GM10248 (cell line): Measurements from ENCODE around the gene SF1.

Experiments used
- CTCF ChIA-PET: fragments of 300-600 bp; sonication (Branson Sonifier 250); formaldehyde crosslinking; extraction: SDS; loops from one replicate; lab custom pipeline; 2021; ENCODE audit warnings: antibody characterized with exemption; lab: Yijun Ruan, JAX
- POLR2A ChIA-PET: fragments of 350-650 bp; sonication (Branson Sonifier 250); formaldehyde crosslinking; extraction: SDS; loops from one replicate; lab custom pipeline; 2020; ENCODE audit warnings: antibody characterized with exemption; lab: Yijun Ruan, JAX
- DNase-seq: peaks from one replicate; pipeline ENCODE4 v3.0.0; 2012; ENCODE audit errors: extremely low spot score
- CTCF ChIP-seq: IDR thresholded peaks from 2 replicates; pipeline ENCODE4 v1.5.1; 2012; ENCODE audit warnings: mild to moderate bottlenecking, low read depth; ENCODE audit errors: extremely low read depth, missing control alignments, control extremely low read depth

The SF1 gene

GRCh38 chr11:64742889-64743590 lies 35.3 kb downstream of the SF1 start:
- ChIA-PET CTCF (interaction anchor here (1.0 to 5.2 kb wide), 21 partner anchors 9 to 411 kb away, joined by 3 to 50 read pairs (median 4); no protein-coding TSS in a partner anchor), POLR2A (no interaction called here)
- DNase-seq = peak; percentile 92
- TF ChIP-seq CTCF = peak; percentile 74

DNA sequence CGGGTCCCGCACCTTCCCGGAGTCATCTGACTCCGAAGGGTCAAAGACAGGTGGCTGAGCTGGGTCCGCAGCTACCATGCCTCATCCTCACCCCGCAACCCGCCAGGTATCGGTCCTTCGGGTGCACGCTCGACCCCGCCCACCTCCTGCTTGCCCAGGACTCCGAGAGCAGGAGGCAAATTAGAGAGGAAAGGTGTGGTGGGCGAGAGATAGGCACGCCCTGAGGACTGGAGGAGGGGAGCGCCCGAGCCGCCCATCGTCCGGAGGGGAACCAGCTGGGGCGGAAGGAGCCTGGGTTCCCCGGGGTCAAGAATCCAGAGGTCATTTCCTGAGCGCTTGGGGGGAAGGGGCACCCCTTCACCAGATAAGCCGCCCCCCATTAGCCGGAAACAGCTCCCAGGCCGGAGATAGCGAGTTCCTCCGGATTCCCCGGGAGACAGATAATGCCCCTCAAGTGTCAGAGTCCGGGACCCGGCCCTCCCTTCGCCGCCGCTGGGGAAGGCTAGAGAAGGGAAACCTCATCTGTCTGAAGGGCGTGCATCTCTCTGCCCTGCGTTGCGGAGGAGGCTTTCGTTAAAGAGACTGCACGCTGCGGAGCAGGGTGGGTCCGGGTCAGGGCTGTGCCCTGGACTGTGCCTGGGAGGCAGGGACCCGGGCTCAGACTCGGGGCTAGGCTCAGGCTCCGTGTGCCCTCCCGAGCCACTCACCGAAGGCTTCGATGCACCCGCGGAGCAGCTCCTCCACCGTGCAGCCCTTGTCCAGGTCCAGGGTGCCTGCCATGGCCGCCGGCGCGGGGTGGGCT lies 36.1 kb downstream of the SF1 start:
- ChIA-PET POLR2A (no interaction called here), CTCF (interaction anchor here (1.0 to 5.2 kb wide), 14 partner anchors 9 to 411 kb away, joined by 3 to 50 read pairs (median 4); no protein-coding TSS in a partner anchor)
- DNase-seq = peak; percentile 70
- no peak for TF ChIP-seq CTCF

DNA sequence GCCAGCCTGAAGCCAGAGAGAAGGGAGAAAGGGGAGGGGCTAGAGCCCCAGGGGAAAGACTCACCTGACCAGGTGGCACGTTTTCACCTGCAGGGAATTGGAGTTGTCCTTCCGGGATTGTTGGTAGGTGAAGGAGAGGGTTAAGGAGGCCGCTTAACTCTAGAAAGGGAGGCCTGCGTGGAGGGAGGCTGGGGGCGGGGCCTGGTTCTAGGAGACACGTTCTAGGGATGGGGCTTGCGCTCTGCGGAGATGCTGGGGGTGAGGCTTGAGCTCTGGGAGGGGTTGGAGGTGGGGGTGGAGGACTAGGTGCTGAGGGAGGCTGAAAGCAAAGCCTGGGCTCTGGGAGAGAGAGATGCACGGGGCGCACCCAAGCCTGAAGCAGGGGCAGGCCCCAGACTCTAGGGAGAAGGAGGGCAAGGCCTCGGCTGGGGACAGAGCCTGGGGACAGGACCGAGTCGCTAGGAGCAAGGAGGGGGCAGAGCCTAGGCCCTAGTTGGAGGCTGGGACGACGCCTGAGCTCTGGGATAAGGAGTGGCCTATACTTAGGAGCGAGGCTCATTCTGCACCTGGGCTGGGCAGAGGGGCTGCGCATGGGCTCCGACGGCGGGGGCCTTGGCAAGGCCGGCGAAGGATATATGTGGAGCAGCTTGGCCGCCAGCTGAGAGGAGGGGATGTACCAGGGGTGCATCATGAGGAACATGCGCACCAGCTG lies 36.8 kb downstream of the SF1 start:
- ChIA-PET POLR2A (no interaction called here), CTCF (interaction anchor here (1.0 to 5.2 kb wide), 10 partner anchors 9 to 89 kb away, joined by 3 to 50 read pairs (median 5); no protein-coding TSS in a partner anchor)
- no peak for DNase-seq

GRCh38 chr11:64739871-64740270 lies 38.5 kb downstream of the SF1 start:
- CTCF ChIA-PET = interaction anchor here (0.9 to 1.0 kb wide), 2 partner anchors 52 to 65 kb away, joined by 3 to 5 read pairs; no protein-coding TSS in a partner anchor
- no peak for DNase-seq
- TF ChIP-seq CTCF = no peak
- POLR2A ChIA-PET = no interaction called here

More for the DNA sequence above, 36.8 kb downstream of the SF1 start:
- no peak for TF ChIP-seq CTCF

DNA sequence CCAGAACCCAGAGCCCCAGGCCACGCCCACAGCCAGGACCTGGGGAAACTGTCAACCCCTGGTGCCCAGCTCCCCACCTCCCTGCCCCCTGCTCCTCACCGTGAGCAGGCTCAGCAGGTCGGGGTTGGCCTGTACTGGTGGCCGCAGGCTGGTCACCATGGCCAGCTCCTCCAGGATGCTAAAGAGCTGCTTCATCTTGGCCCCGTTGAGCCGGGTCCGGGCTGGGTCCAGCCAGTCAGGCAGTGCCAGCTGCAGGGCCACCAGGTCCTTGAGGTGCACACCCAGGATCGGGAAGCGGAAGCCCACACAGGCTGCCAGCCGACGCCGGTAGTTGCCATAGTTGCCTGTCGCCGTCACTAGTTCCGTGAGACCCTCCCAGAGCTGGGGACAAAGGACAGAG lies 41.7 kb downstream of the SF1 start:
- TF ChIP-seq CTCF = no peak
- ChIA-PET CTCF (interaction anchor here (1.3 to 2.4 kb wide), 2 partner anchors 23 to 48 kb away, joined by 3 to 13 read pairs; partner anchors contain the start of gene PYGM), POLR2A (no interaction called here)
- DNase-seq = no peak
